ENCODE results near the gene COMMD6. TPM values are rescaled to one million over a fixed set of nuclear protein-coding genes. Genes with fewer than 3 reads are reported as not detected.

COMMD6 gene
- total RNA-seq, result 282 TPM
- 100 to 1,000 TPM; 175 to 239 (median 210) TPM for polyA plus RNA-seq (ENCODE audit: insufficient read depth in 1 of 8, insufficient read length in 8 of 8, low replicate concordance in 1 of 8)
- long read RNA-seq, donor 1, partial matches to known transcripts, result 13 of 83 reads
- long read RNA-seq, donor 1, other reads (novel, unspliced or antisense), result 68 of 83 reads
- long read RNA-seq, donor 2, partial matches to known transcripts, result 0 of 17 reads
- long read RNA-seq, donor 2, other reads (novel, unspliced or antisense), result 17 of 17 reads
- long read RNA-seq, donor 3, partial matches to known transcripts, result 22 of 145 reads
- long read RNA-seq, donor 3, other reads (novel, unspliced or antisense), result 118 of 145 reads
- long read RNA-seq, donor 4, transcript COMMD6-210 (2 exons, 595 nt), result major isoform, 10 of 119 reads
- long read RNA-seq, donor 4, partial matches to known transcripts, result 16 of 119 reads
- long read RNA-seq, donor 4, other reads (novel, unspliced or antisense), result 93 of 119 reads
- long read RNA-seq, donor 5, transcript COMMD6-210 (2 exons, 595 nt), result major isoform, 15 of 404 reads
- long read RNA-seq, donor 5, partial matches to known transcripts, result 24 of 404 reads
- long read RNA-seq, donor 5, other reads (novel, unspliced or antisense), result 362 of 404 reads
- long read RNA-seq, donor 6, transcript COMMD6-210 (2 exons, 595 nt), result major isoform, 17 of 340 reads
- long read RNA-seq, donor 6, partial matches to known transcripts, result 24 of 340 reads
- long read RNA-seq, donor 6, other reads (novel, unspliced or antisense), result 299 of 340 reads
- long read RNA-seq, donor 7, transcript COMMD6-210 (2 exons, 595 nt), result major isoform, 20 of 240 reads
- long read RNA-seq, donor 7, partial matches to known transcripts, result 40 of 240 reads
- long read RNA-seq, donor 7, other reads (novel, unspliced or antisense), result 179 of 240 reads
- long read RNA-seq, donor 8, transcript COMMD6-210 (2 exons, 595 nt), result major isoform, 7 of 162 reads
- long read RNA-seq, donor 8, partial matches to known transcripts, result 18 of 162 reads
- long read RNA-seq, donor 8, other reads (novel, unspliced or antisense), result 137 of 162 reads
- long read RNA-seq, donor 9, transcript COMMD6-210 (2 exons, 595 nt), result major isoform, 14 of 160 reads
- long read RNA-seq, donor 9, partial matches to known transcripts, result 28 of 160 reads
- long read RNA-seq, donor 9, other reads (novel, unspliced or antisense), result 118 of 160 reads
- long read RNA-seq, donor 10, transcript COMMD6-210 (2 exons, 595 nt), result major isoform, 19 of 272 reads
- long read RNA-seq, donor 10, partial matches to known transcripts, result 35 of 272 reads
- long read RNA-seq, donor 10, other reads (novel, unspliced or antisense), result 218 of 272 reads
- long read RNA-seq, donor 11, partial matches to known transcripts, result 23 of 158 reads
- long read RNA-seq, donor 11, other reads (novel, unspliced or antisense), result 132 of 158 reads

DNA sequence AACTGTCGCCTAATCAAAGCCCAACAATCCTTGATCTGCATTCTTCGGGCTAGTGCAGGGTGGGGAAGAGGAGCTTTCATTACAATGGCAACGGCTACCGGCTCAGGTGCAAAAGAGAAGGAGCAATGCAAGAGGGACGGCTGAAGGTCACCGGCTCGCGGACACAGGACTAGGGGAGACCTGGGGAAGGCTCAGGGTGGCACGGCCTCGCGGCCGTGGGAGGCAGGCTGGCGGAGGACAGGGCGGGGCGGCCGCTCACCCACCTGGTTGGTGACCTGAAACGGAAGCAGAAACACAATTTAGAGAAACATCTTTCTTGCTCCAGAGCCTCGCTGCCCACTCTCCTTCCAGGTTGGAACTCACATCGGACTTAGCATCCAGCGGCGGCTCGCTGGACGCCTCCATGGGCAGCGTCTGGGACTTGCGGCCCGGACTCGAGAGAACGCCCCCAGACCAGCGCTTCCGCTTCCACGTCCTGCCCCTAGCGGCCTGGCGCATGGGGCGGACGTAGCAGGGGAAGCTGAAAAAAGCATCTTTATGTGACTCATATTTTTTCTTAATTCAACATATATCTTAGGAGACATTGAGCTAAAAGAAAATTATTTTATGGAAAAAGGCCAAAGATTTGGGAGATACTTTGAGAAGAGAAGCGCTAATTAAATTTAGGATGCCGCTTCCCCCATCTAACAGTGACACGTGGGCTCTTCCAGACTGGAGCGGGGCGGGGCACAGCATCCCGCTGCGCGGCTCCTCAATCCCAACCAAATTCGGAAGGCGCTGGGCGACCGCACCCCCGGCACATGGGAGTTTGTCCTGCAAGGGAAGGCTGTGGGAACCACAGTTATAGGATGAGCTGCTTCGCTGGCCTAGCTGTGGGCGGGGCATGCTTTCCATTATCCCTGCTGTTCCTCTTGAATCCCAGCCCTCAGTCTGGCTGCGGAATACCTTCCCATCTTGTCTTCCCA, at the start of gene COMMD6:
Gene COMMD6 (minus strand): TSS at position 441 of the 965 bp plus-strand sequence. CDS start 36 bp downstream, at position 405.
- H3K9me3 ChIP-seq (replicated peaks; ENCODE audit: control insufficient read depth, low read depth, low read length), result no peaks in the 10 kb centered on the region
- 0% methylated on average over 29 of the region's 51 CpGs for WGBS (ENCODE audit: insufficient coverage)
- peak within 1 kb of the TSS; percentile 33 for H3K27ac ChIP-seq (ENCODE audit: low read length)
- H3K36me3 ChIP-seq (ENCODE audit: control insufficient read depth, insufficient read depth, low read length), result peaks cover 12% of the 10 kb centered on the region
- peak within 1 kb of the TSS; percentile 84 for H3K4me3 ChIP-seq (ENCODE audit: low read length)
- H3K27me3 ChIP-seq (ENCODE audit: control insufficient read depth, insufficient read depth, low read length), result no peaks in the 10 kb centered on the region
- peak; percentile 91 for DNase-seq
- peaks cover 5% of the 10 kb centered on the region for H3K4me1 ChIP-seq (ENCODE audit: control insufficient read depth, insufficient read depth, low read length)

GRCh38 chr13:75585153-75585552, 47.5 kb upstream of the COMMD6 start:
- Histone ChIP-seq H3K36me3 (ENCODE audit: control insufficient read depth, insufficient read depth, low read length) (peaks cover 7% of the 10 kb centered on the region), H3K27ac (ENCODE audit: low read length) (no peak overlapping the region), H3K9me3 (replicated peaks; ENCODE audit: control insufficient read depth, low read depth, low read length) (peaks cover 15% of the 10 kb centered on the region), H3K4me3 (ENCODE audit: low read length) (no peak overlapping the region), H3K4me1 (ENCODE audit: control insufficient read depth, insufficient read depth, low read length) (no peaks in the 10 kb centered on the region), H3K27me3 (ENCODE audit: control insufficient read depth, insufficient read depth, low read length) (no peaks in the 10 kb centered on the region)
- DNase-seq, result no peak

- H3K27ac ChIP-seq (ENCODE audit: low read length), result no peak overlapping the region
- no peaks in the 10 kb centered on the region for H3K4me1 ChIP-seq (ENCODE audit: control insufficient read depth, insufficient read depth, low read length)
- no peak overlapping the region for H3K4me3 ChIP-seq (ENCODE audit: low read length)
- H3K27me3 ChIP-seq (ENCODE audit: control insufficient read depth, insufficient read depth, low read length), result no peaks in the 10 kb centered on the region
- peaks cover 3% of the 10 kb centered on the region for H3K36me3 ChIP-seq (ENCODE audit: control insufficient read depth, insufficient read depth, low read length)
- peaks cover 15% of the 10 kb centered on the region for H3K9me3 ChIP-seq (replicated peaks; ENCODE audit: control insufficient read depth, low read depth, low read length)
- DNase-seq, result no peak
Measured at GRCh38 chr13:75583091-75583490, 45.5 kb upstream of the COMMD6 start.

- Histone ChIP-seq H3K4me3 (ENCODE audit: low read length) (no peak overlapping the region), H3K9me3 (replicated peaks; ENCODE audit: control insufficient read depth, low read depth, low read length) (peaks cover 15% of the 10 kb centered on the region), H3K27ac (ENCODE audit: low read length) (no peak overlapping the region), H3K36me3 (ENCODE audit: control insufficient read depth, insufficient read depth, low read length) (peaks cover 3% of the 10 kb centered on the region), H3K4me1 (ENCODE audit: control insufficient read depth, insufficient read depth, low read length) (no peaks in the 10 kb centered on the region), H3K27me3 (ENCODE audit: control insufficient read depth, insufficient read depth, low read length) (no peaks in the 10 kb centered on the region)
- peak; percentile 59 for DNase-seq
- 89% methylated on average over 1 of the region's 2 CpGs for WGBS (ENCODE audit: insufficient coverage)
Measured at GRCh38 chr13:75581874-75582640, 44.4 kb upstream of the COMMD6 start.

- Histone ChIP-seq H3K9me3 (replicated peaks; ENCODE audit: control insufficient read depth, low read depth, low read length) (peaks cover 6% of the 10 kb centered on the region), H3K4me3 (ENCODE audit: low read length) (no peak overlapping the region), H3K27ac (ENCODE audit: low read length) (no peak overlapping the region), H3K27me3 (ENCODE audit: control insufficient read depth, insufficient read depth, low read length) (no peaks in the 10 kb centered on the region), H3K4me1 (ENCODE audit: control insufficient read depth, insufficient read depth, low read length) (no peaks in the 10 kb centered on the region), H3K36me3 (ENCODE audit: control insufficient read depth, insufficient read depth, low read length) (peaks cover 3% of the 10 kb centered on the region)
- WGBS (ENCODE audit: insufficient coverage), result no CpG with 5 or more reads among the region's 3 CpGs
- DNase-seq, result no peak
Measured at GRCh38 chr13:75579529-75579928, 41.9 kb upstream of the COMMD6 start.

DNA sequence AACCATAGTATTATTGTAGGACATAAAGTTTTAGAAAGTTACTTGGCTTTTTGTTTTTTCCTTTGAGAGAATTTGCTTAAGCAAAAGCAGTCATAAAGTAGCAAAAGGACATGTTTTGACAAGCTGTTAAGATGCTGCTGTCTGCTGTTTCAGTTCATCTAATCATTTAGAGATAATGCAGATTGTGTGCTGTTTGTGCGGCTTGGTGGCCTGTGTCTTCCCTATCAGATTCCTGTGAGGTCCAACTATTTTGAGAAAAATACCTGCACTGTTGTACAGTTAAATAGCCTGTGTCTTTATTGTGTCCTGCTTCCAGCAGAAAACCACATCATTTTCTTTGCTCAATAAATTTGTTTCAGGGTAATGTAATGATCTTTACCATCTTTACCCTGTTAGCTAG, 31.9 kb upstream of the COMMD6 start:
- Histone ChIP-seq H3K36me3 (ENCODE audit: control insufficient read depth, insufficient read depth, low read length) (peaks cover 12% of the 10 kb centered on the region), H3K9me3 (replicated peaks; ENCODE audit: control insufficient read depth, low read depth, low read length) (no peaks in the 10 kb centered on the region), H3K4me3 (ENCODE audit: low read length) (no peak overlapping the region), H3K27ac (ENCODE audit: low read length) (no peak overlapping the region), H3K4me1 (ENCODE audit: control insufficient read depth, insufficient read depth, low read length) (no peaks in the 10 kb centered on the region), H3K27me3 (ENCODE audit: control insufficient read depth, insufficient read depth, low read length) (no peaks in the 10 kb centered on the region)
- DNase-seq, result no peak
- WGBS (ENCODE audit: insufficient coverage), result no CpG with 5 or more reads among the region's 1 CpG

DNA sequence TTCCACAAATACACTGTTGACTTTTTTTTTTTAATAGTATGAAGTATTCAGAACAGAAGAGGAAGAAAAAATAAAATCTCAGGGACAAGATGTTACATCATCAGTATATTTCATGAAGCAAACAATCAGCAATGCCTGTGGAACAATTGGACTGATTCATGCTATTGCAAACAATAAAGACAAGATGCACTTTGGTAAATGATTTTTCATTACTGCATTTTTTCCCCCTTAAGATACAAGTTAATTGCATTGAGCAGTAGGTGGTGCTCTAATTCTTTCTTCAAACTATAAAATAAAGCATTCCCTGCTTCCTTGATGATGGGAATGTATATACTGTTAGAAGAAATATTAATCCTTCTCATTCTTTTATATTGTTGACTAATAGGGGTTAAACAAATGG, 29.0 kb upstream of the COMMD6 start:
- peaks cover 2% of the 10 kb centered on the region for H3K36me3 ChIP-seq (ENCODE audit: control insufficient read depth, insufficient read depth, low read length)
- H3K27ac ChIP-seq (ENCODE audit: low read length), result no peak overlapping the region
- H3K9me3 ChIP-seq (replicated peaks; ENCODE audit: control insufficient read depth, low read depth, low read length), result no peaks in the 10 kb centered on the region
- no peaks in the 10 kb centered on the region for H3K4me1 ChIP-seq (ENCODE audit: control insufficient read depth, insufficient read depth, low read length)
- no peak overlapping the region for H3K4me3 ChIP-seq (ENCODE audit: low read length)
- H3K27me3 ChIP-seq (ENCODE audit: control insufficient read depth, insufficient read depth, low read length), result no peaks in the 10 kb centered on the region
- DNase-seq, result peak; percentile 38

DNA sequence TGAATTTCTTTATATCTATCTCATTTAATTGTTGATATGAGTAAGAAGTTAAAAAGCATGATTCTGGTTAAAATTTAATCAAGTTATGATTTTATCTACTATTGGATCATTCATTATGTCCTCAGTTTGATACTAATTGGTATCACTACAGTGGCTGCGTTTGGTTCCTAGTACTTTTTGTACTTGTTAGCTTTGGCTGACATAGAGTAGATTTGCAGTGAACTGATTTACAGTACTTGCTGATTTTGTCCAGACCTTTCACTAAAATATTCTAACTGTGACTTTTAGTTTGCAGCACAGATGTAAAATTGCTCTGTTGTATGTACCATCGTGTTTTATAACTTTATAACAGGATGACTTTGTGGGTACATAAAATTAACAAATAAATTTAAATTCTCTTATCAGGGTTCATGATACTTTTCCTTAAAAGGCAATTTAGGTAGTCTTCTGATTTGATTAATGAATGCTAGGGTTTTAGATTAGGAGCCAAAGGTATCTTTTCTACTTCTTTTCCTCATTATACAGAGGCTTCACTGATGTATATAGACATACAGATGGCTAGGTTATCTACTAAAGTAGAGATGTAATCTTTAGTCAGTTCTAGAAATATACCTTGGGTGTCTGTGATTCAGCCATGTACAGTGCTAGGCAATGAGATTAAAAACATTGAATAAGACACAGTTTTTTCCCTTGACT, 20.7 kb upstream of the COMMD6 start:
- H3K4me1 ChIP-seq (ENCODE audit: control insufficient read depth, insufficient read depth, low read length), result no peaks in the 10 kb centered on the region
- no peak overlapping the region for H3K4me3 ChIP-seq (ENCODE audit: low read length)
- no peaks in the 10 kb centered on the region for H3K9me3 ChIP-seq (replicated peaks; ENCODE audit: control insufficient read depth, low read depth, low read length)
- H3K27me3 ChIP-seq (ENCODE audit: control insufficient read depth, insufficient read depth, low read length), result no peaks in the 10 kb centered on the region
- no CpG with 5 or more reads among the region's 2 CpGs for WGBS (ENCODE audit: insufficient coverage)
- H3K36me3 ChIP-seq (ENCODE audit: control insufficient read depth, insufficient read depth, low read length), result peaks cover 5% of the 10 kb centered on the region
- DNase-seq, result no peak
- no peak overlapping the region for H3K27ac ChIP-seq (ENCODE audit: low read length)

Data from muscle of leg (tissue), 16 donors.